HG03469 (cell line): ENCODE results near the gene ZNF445.
A peak's percentile ranks its signal among the peaks of the same experiment; 100 is the strongest.
"Not testable (repeated sequence)": the region's sequence is repeated elsewhere in the genome, so short reads cannot be mapped to it uniquely, and the experiment has no call there.

Source experiments
- ATAC-seq: cut with Tn5 transposase; IDR thresholded peaks from one replicate; pipeline ENCODE4 v1.9.1; 2021; ENCODE audit warnings: mild to moderate bottlenecking, moderate library complexity, moderate number of reproducible peaks; ENCODE audit not compliant: unreplicated experiment

Gene ZNF445

DNA sequence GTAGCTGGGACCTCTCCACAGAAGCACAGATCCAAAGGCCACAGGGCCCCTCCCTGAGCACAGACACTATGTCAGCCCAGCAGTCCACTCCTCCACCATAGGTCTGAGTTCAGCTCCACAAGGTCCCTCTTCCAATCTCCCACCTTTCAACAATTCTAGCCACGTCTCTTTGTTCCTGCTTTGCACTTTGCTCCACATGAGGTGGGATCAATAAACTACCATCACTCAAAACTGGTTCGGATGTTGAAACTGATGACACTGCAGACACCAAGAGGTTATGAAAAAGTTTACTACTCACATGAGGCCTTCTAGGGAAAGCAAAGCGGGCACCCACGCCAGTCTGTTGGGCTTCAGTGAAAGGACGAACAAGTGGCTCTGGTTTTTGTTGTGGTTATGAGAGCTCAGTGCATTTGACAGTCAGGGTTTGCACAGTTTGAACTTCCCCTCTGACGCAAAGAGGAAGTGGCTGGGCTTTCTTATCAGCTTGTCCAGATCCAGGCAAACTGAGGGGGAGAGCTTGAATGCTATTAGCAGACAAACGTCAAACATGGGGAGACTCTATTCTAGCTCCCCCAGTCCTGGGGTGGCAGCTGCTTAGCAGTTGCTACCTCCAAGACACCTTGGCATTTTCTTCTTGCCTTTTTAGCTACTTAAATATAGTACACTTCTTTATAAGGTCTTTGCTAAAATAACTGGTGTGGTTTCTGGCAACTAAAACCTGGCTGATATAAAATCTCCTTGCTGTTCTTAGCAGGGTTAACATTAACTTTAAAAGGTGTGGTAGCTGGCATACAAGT is 37.8 kb downstream of the ZNF445 start:
- peak; percentile 98 for ATAC-seq

DNA sequence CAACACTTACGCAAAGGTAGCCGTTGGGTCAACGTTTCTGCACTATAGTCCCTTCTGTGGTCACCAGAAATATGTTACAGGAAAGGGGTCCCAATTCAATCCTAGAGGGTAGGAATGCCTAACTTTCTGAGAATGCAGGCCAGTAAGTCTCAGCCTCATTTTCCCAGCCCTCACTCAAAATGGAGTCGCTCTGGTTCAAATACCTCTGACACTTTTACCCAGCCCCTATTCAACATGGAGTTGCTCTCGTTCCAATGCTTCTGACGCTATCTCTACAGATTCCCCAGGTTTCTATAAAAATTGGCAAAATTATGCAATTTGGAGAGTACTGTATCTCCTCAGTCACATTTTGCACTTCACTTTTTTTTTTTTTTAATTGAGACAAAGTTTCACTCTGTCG is 39.7 kb downstream of the ZNF445 start:
- ATAC-seq, result no peak

GRCh38 chr3:44436181-44436580 is 41.3 kb downstream of the ZNF445 start:
- no peak for ATAC-seq

GRCh38 chr3:44434834-44435510 is 42.5 kb downstream of the ZNF445 start:
- ATAC-seq, result no peak

DNA sequence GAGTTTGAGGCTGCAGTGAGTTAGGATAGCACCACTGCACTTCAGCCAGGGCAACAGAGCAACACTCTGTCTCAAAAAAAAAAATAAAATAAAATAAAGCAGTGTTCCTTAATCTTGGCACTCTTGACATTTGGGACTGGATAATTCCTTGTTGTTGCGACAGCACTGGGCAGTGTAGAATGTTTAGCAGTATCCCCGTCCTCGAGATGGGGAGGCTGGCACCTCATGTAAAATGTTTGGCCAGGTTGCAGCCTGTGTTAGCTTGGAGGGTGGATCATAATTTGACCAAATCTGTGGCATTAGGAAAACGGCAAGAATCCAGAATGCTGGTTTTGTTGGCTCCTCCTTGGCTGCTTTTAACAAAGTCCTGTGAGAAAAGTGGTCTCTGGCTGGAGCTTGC is 47.0 kb downstream of the ZNF445 start:
- no peak for ATAC-seq

GRCh38 chr3:44429459-44429858 is 48.0 kb downstream of the ZNF445 start:
- no peak for ATAC-seq

DNA sequence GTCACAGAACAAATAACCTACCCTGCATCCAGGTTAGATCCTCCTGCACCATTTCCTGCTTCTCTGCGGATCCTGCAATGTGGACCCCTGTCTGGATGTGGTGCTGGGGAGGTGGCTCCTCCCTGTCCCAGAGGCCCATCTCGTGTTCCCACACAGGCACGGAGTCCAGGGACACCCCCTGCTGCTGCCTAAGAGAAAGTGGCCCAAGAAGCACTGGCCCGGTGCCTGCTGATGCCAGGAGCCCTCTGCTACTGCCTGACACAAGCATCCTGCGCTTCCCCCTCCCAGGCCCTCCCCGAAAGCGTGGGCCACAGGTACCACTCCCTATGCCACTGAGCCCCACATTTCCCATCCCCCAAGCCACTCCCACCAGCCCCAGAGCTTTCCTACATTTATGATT is 48.6 kb downstream of the ZNF445 start:
- no peak for ATAC-seq

DNA sequence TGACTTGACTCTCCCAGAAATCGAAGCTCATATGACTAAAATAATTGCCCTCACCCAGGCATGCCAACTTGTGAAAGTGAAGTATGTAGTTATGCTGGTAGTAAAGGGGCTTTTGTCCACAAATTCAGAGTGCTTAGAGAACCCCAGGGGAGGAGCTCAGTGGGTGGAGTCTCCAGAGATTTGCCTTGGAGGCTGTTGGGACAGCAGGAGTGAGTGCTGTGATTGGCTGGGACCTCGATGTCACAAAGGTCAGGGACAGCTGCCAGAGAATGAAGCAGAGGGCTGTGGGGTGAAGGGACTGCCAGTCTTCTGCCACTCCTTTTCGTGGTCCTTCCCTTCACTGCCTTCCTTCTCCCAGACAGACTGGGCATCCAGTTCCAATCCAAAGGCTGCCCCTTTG is 49.8 kb downstream of the ZNF445 start:
- ATAC-seq, result no peak

- no peak for ATAC-seq
Measured at GRCh38 chr3:44424758-44425157, 52.7 kb downstream of the ZNF445 start.

GRCh38 chr3:44421280-44421679 is 56.2 kb downstream of the ZNF445 start:
- no peak for ATAC-seq

- no peak for ATAC-seq
Measured at GRCh38 chr3:44420676-44421075, 56.8 kb downstream of the ZNF445 start.

DNA sequence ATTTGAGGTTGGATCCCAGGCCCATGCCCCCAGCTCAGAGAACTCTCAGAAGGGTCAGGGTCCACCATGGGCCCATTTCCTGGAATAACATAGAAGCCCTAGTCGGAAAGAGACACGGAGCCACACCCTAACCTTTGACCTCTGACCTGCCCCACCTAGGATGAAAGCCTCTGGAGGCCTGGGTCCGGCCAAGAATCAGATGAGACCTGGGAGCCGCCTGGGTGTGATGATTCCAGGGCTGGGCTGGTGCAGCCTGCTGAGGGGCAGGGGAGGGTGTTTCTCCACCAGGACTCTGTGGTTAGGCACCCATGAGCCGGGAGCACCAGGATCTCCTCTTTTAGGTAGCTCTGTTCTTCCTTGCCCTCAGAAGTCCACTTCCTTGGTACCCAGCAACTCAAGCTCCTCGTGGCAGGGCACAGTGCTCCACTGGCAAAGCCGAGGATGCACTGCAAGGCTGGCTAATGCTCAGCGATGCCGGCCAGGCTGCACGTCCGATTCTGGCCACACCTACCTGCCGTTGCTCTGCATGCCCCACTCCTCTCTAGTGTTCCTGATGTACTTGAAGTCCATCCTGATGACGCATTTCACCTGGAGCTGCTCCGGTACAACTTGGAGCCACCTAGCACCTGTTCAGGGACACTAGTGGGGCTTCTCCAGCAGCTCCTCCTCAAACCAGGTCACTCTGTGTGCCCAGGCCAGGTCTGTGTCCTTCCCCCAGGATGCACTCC is 57.4 kb downstream of the ZNF445 start:
- ATAC-seq, result no peak

GRCh38 chr3:44419116-44419922 is 58.2 kb downstream of the ZNF445 start:
- no peak for ATAC-seq

GRCh38 chr3:44418549-44418948 is 58.9 kb downstream of the ZNF445 start:
- ATAC-seq, result no peak

DNA sequence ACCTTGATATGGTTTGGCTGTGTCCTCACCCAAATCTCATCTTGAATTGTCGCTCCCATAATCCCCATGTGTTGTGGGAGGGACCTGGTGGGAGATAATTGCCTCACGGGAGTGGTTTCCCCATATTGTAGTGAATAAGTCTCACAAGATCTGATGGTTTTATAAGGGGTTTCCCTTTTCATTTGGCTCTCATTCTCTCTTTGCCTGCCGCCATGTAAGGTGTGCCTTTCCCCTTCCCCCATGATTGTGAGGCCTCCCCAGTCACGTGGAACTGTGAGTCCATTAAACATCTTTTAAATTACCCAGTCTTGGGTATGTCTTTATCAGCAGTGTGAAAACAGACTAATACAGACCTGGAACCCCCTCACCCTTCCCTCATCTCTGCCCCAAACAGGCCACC is 59.4 kb downstream of the ZNF445 start:
- not testable (repeated sequence) for ATAC-seq

- no peak for ATAC-seq
Measured at GRCh38 chr3:44416031-44417030, 61.1 kb downstream of the ZNF445 start.

DNA sequence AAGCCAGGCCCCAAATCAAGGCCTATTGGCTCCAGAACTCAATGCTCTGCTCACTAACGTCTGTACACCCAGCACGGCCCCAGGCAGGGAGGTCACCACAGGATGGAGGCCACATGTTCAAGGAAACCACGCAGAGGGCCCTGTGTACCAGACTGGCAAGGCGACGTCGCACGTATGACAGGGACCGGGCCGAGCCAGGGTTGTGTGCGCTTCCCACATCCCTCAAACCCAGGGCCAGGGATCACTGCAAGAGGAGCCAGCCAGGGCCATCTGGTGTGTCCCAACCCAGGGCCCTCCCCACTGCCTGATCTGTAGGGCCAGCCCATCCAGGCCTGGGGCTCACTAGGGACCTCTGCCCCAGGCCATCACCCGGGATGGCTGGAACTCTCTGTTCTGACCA is 62.0 kb downstream of the ZNF445 start:
- ATAC-seq, result no peak

- no peak for ATAC-seq
Measured at GRCh38 chr3:44414517-44415090, 62.9 kb downstream of the ZNF445 start.

DNA sequence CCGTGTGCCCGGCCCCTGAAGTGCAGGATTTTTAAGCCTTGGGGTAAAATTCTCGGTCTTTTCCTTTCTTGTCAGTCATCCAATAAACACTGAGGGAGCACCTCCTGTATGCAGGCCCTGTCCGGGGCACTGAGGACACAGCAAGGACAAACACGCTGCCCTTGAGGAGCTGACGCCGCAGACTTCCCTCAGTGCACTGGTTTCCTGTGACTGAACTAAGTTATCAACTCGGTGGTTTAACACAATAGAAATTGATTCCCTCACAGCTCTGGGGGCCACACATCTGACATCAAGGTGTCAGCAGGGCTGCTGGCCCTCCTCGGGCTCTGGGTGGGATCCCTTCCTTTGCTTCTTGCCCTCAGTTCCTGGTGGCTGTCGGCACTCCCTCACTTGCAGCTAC is 65.1 kb downstream of the ZNF445 start:
- ATAC-seq, result no peak
